T47D (cell line): ENCODE data around the gene RPRM.

Experiments used
- DNase-seq, 2 experiments: peaks; one replicate each; pipeline versions ENCODE4 v3.0.0 to v3.0.0-alpha.2; 2011 to 2012; ENCODE audit warnings: low read depth in 1 of 2, low spot score in 1 of 2
- JUND ChIP-seq: IDR thresholded peaks from 2 replicates; pipeline ENCODE4 v1.6.1; 2012; ENCODE audit warnings: low read depth
- in situ Hi-C: cut with HindIII; loops from 2 replicates; pipeline ENCODE4 v1.10.0; 2016; ENCODE audit warnings: low sequenced_read_pairs, low pct_unique_long_range_greater_than_20kb

RPRM gene

DNA sequence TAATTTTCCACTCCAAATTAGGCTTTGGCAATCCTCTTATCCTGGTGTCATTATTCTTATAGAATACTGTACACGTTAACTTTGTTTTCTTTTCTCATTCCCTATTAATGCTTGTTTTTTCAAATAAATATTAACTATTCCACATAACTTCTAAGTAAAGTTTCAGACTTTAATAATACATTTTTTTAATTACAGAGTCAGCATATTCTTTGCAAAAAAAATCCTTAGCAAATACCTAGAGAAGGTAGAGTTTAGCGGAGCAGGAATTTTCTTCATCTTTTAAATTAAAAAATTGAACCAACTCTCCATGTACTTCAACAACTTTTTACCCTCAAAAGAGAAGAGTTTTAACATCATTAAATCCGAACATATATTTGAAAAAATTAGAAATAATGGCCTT lies 45.2 kb downstream of the RPRM start:
- in situ Hi-C loops, result no loop called here
- no peak for TF ChIP-seq JUND
- no peak for DNase-seq

DNA sequence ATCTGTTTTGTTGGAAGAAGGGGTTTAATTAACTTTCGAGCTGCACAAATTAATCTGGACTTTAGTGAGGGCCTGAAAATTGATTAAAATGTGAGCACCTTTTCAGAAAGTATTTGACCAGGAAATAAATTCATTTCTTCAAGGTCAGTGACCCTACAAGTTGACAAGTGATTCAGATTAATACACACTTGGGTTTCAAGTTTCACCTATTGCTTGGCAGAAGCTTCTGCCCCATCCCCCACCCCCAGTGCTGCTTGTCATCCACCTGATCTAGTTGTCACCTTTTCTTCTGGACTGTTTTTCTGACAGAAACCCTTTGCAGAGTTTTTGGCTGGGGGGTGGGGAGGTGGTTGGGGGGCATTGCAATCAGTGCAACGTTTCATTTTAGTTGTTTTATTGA lies 46.2 kb downstream of the RPRM start:
- TF ChIP-seq JUND, result no peak
- DNase-seq, result no peak
- in situ Hi-C loops, result no loop called here

DNA sequence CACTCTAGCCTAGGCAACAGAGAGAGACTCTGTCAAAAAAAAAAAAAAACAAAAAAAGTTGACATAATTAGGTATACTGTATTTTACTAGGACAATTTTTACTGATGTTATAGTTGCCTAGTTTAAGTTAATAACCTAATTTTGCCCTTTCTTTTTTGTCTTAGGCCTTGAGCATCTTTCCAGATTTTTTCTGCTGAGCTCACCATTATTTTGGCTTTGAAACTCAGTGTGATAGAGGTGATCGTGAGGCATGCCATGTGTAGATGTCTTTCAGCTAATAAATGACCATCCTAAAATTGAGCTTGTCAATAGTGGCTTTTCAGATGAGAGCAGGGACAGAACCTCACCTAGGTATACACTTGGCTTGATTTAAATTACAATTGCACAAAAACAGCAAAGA lies 47.4 kb downstream of the RPRM start:
- TF ChIP-seq JUND, result no peak
- in situ Hi-C loops, result no loop called here
- DNase-seq, result no peak
